GM18499 (cell line): ENCODE results near the gene CYP26A1.

Experiments
- ATAC-seq: cut with Tn5 transposase; IDR thresholded peaks from one replicate; pipeline ENCODE4 v1.9.1; 2021; ENCODE audit warnings: moderate number of reproducible peaks; ENCODE audit not compliant: insufficient read depth, unreplicated experiment

The CYP26A1 gene

DNA sequence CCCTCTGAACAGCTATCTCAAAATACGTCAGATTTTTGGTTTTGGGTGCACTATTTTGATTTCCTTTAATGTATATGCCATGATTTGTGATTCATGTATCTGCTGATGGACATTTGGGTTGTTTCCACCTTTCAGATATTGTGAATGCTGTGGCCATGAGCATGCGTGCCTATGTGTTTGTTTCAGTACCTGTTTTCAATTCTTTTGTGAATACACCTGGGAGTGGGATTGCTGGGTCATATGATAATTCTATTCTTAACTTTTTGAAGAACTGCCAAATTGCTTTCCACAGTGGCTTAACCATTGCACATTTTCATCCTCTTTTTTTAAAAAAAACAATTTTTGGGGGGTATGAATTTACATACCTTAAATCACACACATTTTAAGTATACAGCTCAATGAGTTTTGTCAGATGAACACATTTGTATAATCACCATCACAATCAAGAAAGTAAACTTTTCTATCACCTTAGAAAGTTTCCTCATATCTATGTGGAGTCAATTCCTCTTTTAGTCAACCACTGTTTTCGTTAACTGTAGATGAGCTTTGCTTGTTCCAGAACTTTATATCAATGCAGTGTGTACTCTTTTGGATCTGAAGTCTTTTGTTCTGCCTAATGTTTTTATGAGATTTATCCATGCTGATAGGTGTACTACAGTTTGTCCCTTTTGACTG lies 36.9 kb downstream of the CYP26A1 start:
- no peak for ATAC-seq

DNA sequence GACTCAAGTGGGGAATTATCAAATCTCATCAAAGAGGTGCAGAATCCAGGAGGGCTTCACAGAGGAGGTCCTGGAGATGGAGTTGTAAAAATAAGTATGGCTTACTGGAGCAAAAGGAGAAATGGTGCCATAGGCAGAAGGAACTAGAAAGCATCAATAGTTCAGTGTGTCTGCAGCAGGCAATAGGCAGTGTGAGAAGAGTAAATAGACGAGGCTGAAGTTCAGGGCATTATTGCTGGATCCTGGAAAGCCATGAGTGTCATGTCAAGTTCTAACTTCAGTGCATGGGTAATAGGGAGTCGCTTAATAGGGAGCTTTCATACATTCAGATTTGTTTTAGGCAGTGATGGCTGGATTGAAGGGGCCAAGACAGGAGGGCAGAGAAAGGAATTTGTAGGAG lies 39.3 kb downstream of the CYP26A1 start:
- ATAC-seq: no peak

GRCh38 chr10:93115661-93116383 lies 42.1 kb downstream of the CYP26A1 start:
- ATAC-seq: no peak

DNA sequence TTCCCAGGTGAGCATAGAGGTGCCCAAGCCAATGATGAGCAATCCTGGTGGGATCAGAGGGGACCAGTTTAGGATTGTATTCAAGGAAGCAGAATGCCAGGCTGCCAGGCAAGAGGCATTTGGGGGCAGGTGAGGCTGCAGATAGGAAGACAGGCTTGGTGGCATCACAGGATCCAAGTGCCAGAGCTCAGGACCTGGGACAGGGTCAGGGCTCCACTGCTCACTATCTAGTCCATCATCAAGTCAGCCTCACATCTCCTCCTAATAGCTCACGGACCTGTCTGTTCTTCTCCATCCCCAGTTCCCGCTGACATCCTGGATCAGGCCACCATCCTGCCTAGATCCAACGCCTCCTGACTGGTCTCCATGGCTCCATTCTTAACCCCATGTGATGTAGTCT lies 47.6 kb downstream of the CYP26A1 start:
- no peak for ATAC-seq

GRCh38 chr10:93123766-93124165 lies 50.1 kb downstream of the CYP26A1 start:
- no peak for ATAC-seq

- ATAC-seq: no peak
Observed at GRCh38 chr10:93124580-93125318, 51.1 kb downstream of the CYP26A1 start.

- ATAC-seq: no peak
Observed at GRCh38 chr10:93125966-93126365, 52.3 kb downstream of the CYP26A1 start.

- no peak for ATAC-seq
Observed at GRCh38 chr10:93126483-93127052, 52.9 kb downstream of the CYP26A1 start.
